Right atrium auricular region (tissue), 2 donors: ENCODE results near the gene IFITM10. TPM values are rescaled to one million over a fixed set of nuclear protein-coding genes. Genes with fewer than 3 reads are reported as not detected.
A peak's percentile ranks its signal among the peaks of the same experiment; 100 is the strongest.

Experiments
- DNase-seq: peaks from one replicate; pipeline ENCODE4 v3.0.0-alpha.2; 2019; ENCODE audit warnings: low spot score
- H3K27ac ChIP-seq, 2 donors: fragments of 200-600 bp; sonication (generic); 1 replicate in 1 of 2; 2 replicates in 1 of 2; pipeline ENCODE4 v1.5.1; 2016 to 2019
- H3K27me3 ChIP-seq, 2 donors: fragments of 200-600 bp; sonication (generic); one replicate each; pipeline versions ENCODE4 v1.5.1 to v1.6.0; 2017 to 2019
- H3K36me3 ChIP-seq: fragments of 200-600 bp; sonication (generic); one replicate; pipeline ENCODE4 v1.5.1; 2016
- H3K4me1 ChIP-seq, 2 donors: fragments of 200-600 bp; sonication (generic); one replicate each; pipeline versions ENCODE4 v1.5.1 to v1.6.0; 2017 to 2019
- H3K4me3 ChIP-seq, 2 donors: fragments of 200-600 bp; sonication (generic); 1 replicate in 1 of 2; 2 replicates in 1 of 2; pipeline ENCODE4 v1.5.1; 2017 to 2019; ENCODE audit warnings: mild to moderate bottlenecking in 1 of 2, moderate library complexity in 1 of 2
- H3K9me3 ChIP-seq, 2 donors: fragments of 200-600 bp; sonication (generic); one replicate each; pipeline ENCODE4 v1.5.1; 2019
- CTCF ChIP-seq, 2 donors: fragments of 200-600 bp; sonication (generic); IDR thresholded peaks; one replicate each; pipeline ENCODE4 v1.5.1; 2019; ENCODE audit warnings: antibody characterized with exemption in 2 of 2
- total RNA-seq, 2 donors: library from RNA; depleted of rRNA; stranded (reverse); fragments of >200 nt; gene quantifications; one replicate each; pipeline ENCODE4 v1.1.0, GENCODE V29; 2016

The IFITM10 gene
- total RNA-seq, 2 donors from 2014 or later, result 0.37 to 0.47 TPM

- Histone ChIP-seq H3K27ac (no peak overlapping the region), H3K36me3 (no peaks in the 10 kb centered on the region), H3K4me3 (no peak overlapping the region), H3K27me3 (no peaks in the 10 kb centered on the region), H3K4me1 (peaks cover 0 to 16% of the 10 kb centered on the region in 2 donors), H3K9me3 (no peaks in the 10 kb centered on the region)
- TF ChIP-seq CTCF (IDR thresholded peaks at IDR 0.05), result no peak
- no peak for DNase-seq
Observed at GRCh38 chr11:1694846-1695547, 55.4 kb downstream of the IFITM10 start.

DNA sequence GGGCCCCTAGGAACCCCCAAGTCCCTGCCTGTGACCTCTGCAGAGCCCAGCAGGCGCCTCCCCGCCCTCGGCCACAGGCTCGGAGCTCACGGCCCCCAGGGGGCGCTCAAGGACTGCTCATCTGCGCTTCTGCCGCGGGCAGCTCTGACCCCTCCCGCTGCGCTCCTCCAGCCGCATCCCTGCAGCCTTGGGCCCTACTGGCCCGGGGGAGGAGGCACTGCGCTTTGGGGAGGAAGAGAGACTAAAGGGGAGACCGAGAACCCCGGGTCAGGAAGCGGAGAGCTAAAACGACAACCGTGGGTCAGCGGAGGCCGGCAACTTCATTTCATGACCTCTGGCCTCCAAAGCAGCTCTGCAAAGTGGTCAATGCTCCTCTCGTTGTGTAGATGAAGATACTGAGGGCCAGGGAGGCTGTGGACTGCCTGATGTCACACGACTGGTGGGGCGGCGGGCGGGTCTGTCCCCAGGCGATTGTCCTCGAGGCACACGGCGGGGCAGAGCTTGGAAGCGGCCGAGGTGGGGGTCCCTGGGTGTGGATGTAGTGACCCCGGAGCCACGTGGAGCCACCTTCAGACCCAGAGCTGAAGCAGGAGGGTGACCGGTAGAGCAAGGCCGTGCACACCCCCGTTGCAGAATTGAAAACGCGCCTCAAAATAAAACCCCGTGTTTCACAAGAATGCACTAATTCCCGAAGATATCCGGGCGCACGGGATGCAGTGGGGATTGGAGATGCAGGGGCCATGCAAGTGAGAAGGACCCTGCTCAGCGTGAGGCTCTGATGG, 56.1 kb downstream of the IFITM10 start:
- peak; percentile 66 to 95 for TF ChIP-seq CTCF (IDR thresholded peaks at IDR 0.05)
- H3K4me3 ChIP-seq, result peak overlapping the region; percentile 31 to 33
- peaks cover 0 to 16% of the 10 kb centered on the region in 2 donors for H3K4me1 ChIP-seq
- H3K36me3 ChIP-seq, result no peaks in the 10 kb centered on the region
- peak overlapping the region; percentile 41 to 54 for H3K27ac ChIP-seq
- no peaks in the 10 kb centered on the region for H3K9me3 ChIP-seq
- DNase-seq, result peak; percentile 80
- H3K27me3 ChIP-seq, result no peaks in the 10 kb centered on the region

GRCh38 chr11:1693327-1694063, 56.9 kb downstream of the IFITM10 start:
- DNase-seq, result peak; percentile 84
- Histone ChIP-seq H3K4me1 (peaks cover 0 to 16% of the 10 kb centered on the region in 2 donors), H3K9me3 (no peaks in the 10 kb centered on the region), H3K36me3 (no peaks in the 10 kb centered on the region), H3K27ac (peak overlapping the region; percentile 41 to 54), H3K4me3 (peak overlapping the region; percentile 31 to 33), H3K27me3 (no peaks in the 10 kb centered on the region)
- peak; percentile 91 to 95 for TF ChIP-seq CTCF (IDR thresholded peaks at IDR 0.05)

DNA sequence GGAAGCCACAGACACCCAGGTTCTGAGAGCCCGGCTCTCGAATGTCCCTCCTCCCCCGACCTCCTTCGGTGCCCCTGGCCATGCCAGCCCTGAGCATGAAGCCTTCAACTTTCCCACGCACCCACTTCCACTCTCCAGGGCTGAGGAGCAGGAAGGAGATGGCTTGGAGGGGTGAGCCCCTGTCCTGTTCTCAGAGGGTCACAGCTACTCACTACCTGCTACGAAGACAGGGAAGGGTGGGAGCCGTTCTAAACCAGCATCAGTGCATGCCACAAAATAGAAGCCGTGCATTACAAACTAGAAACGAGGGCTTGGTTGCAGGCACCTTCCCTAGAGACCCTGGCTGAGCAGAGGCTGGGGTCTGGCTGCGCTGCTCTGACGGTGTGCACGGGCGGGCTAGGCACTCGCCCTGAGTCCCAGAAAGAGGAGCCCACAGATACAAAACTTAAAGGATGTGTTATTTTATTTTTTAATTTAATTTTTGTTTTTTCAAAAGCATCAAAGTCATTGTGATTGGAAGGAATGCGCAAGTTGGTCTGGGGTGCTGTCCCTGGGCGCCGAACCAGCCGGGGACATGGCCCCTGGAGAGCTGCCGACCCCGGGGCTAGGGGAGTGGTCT, 57.6 kb downstream of the IFITM10 start:
- H3K27ac ChIP-seq, result no peak overlapping the region
- H3K27me3 ChIP-seq, result no peaks in the 10 kb centered on the region
- no peak overlapping the region for H3K4me3 ChIP-seq
- no peaks in the 10 kb centered on the region for H3K36me3 ChIP-seq
- H3K9me3 ChIP-seq, result no peaks in the 10 kb centered on the region
- peaks cover 0 to 16% of the 10 kb centered on the region in 2 donors for H3K4me1 ChIP-seq
- no peak for DNase-seq
- no peak for TF ChIP-seq CTCF (IDR thresholded peaks at IDR 0.05)

GRCh38 chr11:1691878-1692707, 58.3 kb downstream of the IFITM10 start:
- Histone ChIP-seq H3K9me3 (no peaks in the 10 kb centered on the region), H3K4me3 (no peak overlapping the region), H3K27me3 (no peaks in the 10 kb centered on the region), H3K27ac (no peak overlapping the region), H3K36me3 (no peaks in the 10 kb centered on the region), H3K4me1 (peaks cover 0 to 16% of the 10 kb centered on the region in 2 donors)
- no peak for TF ChIP-seq CTCF (IDR thresholded peaks at IDR 0.05)
- DNase-seq, result no peak
